Measurements from ENCODE around the gene CCDC85C. TPM values are rescaled to one million over a fixed set of nuclear protein-coding genes. Genes with fewer than 3 reads are reported as not detected.

The CCDC85C gene
- total and polyA plus RNA-seq, 2 of the 4 experiments (the other 2 are of a cell fraction), result 16.0 to 19.0 TPM

- Histone ChIP-seq H3K27ac (ENCODE audit: insufficient read depth, low read length) (no peak overlapping the region), H3K9ac (ENCODE audit: low read depth, low read length) (no peak overlapping the region), H3K4ac (ENCODE audit: low read depth, low read length) (no peak overlapping the region), H3K4me1 (ENCODE audit: control insufficient read depth, insufficient read depth, low read length) (no peaks in the 10 kb centered on the region), H3K4me3 (ENCODE audit: insufficient read depth, low read depth, low read length) (no peak overlapping the region), H2BK20ac (ENCODE audit: low read depth, low read length) (no peak overlapping the region), H3K23ac (ENCODE audit: low read depth, low read length) (no peak overlapping the region), H4K5ac (ENCODE audit: low read depth, low read length) (no peak overlapping the region), H3K18ac (ENCODE audit: low read depth, low read length) (no peak overlapping the region), H3K36me3 (ENCODE audit: control insufficient read depth, insufficient read depth, low read length) (no peaks in the 10 kb centered on the region), H2AFZ (replicated peaks; ENCODE audit: low read length, poor library complexity) (no peak overlapping the region), H3K4me2 (ENCODE audit: low read depth, low read length) (no peak overlapping the region), H2BK15ac (ENCODE audit: low read depth, low read length) (no peak overlapping the region), H3K9me3 (ENCODE audit: control insufficient read depth, insufficient read depth, low read length) (no peaks in the 10 kb centered on the region), H4K91ac (ENCODE audit: insufficient read depth, low read depth, low read length) (no peak overlapping the region), H2AK9ac (replicated peaks; ENCODE audit: low read depth, low read length, poor library complexity) (no peak overlapping the region), H3K79me1 (ENCODE audit: low read depth in 1 of 2, low read length in 2 of 2) (no peaks in the 10 kb centered on the region), H2BK5ac (ENCODE audit: low read depth, low read length, poor library complexity, severe bottlenecking) (no peak overlapping the region), H2AK5ac (ENCODE audit: low read depth, low read length) (no peak overlapping the region), H4K8ac (ENCODE audit: low read depth in 2 of 2, low read length in 2 of 2) (no peak overlapping the region), H3K56ac (ENCODE audit: extremely low read depth, insufficient read depth, low read length) (no peak overlapping the region), H3K9me1 (ENCODE audit: insufficient read depth, low read length) (no peaks in the 10 kb centered on the region), H3K27me3 (ENCODE audit: control insufficient read depth, insufficient read depth, low read length) (peaks cover 11% of the 10 kb centered on the region; the same call in 1 of the 2 replicates), H2BK120ac (ENCODE audit: low read depth, low read length) (no peak overlapping the region), H4K20me1 (ENCODE audit: insufficient read depth, low read length) (no peaks in the 10 kb centered on the region), H3K14ac (replicated peaks; ENCODE audit: low read depth, low read length) (no peak overlapping the region)
- 88% methylated on average over 8 of the region's 8 CpGs; no CpG with 5 or more reads in 1 of the 2 experiments for WGBS, 2 experiments (ENCODE audit: extremely low coverage in 2 of 2, insufficient read length in 1 of 2)
- dilution Hi-C loops (cut with HindIII; ENCODE audit: low sequenced_read_pairs, unreplicated experiment), result no loop called here
- no peak for TF ChIP-seq MXI1 (IDR thresholded peaks at IDR 0.05; ENCODE audit: borderline replicate concordance, low read depth, low read length)
- no peak for TF ChIP-seq BHLHE40 (IDR thresholded peaks at IDR 0.05; ENCODE audit: low read depth, low read length)
- TF ChIP-seq RFX5 (IDR thresholded peaks at IDR 0.05; ENCODE audit: low read depth, low read length), result no peak
- TF ChIP-seq, protein P1, sequence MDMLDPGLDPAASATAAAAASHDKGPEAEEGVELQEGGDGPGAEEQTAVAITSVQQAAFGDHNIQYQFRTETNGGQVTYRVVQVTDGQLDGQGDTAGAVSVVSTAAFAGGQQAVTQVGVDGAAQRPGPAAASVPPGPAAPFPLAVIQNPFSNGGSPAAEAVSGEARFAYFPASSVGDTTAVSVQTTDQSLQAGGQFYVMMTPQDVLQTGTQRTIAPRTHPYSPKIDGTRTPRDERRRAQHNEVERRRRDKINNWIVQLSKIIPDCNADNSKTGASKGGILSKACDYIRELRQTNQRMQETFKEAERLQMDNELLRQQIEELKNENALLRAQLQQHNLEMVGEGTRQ (IDR thresholded peaks at IDR 0.05; ENCODE audit: low read depth, low read length), result no peak
- CTCF ChIA-PET, result no interaction called here
- POLR2A ChIA-PET (ENCODE audit: unreplicated experiment), result no interaction called here
- intact Hi-C loops (cut with micrococcal nuclease), result no loop called here
- no peak for ATAC-seq (ENCODE audit: low read depth)
- DNase-seq, result no peak
- in situ Hi-C loops (cut with MboI; ENCODE audit: low sequenced_read_pairs), result no loop called here
- BruUV-seq (replicated peaks), result no TSS peak
Measured at GRCh38 chr14:99635116-99635515, 31.1 kb upstream of the CCDC85C start.
